Cortex of kidney (tissue), 1 donor: ENCODE measurements around the gene TRMT112.

Source experiments
- DNase-seq: peaks from one replicate; lab custom pipeline; 2025; lab: John Stamatoyannopoulos, UW

The TRMT112 gene

GRCh38 chr11:64269540-64270220 is 47.7 kb downstream of the TRMT112 start:
- DNase-seq, result no peak

GRCh38 chr11:64268893-64269539 is 48.3 kb downstream of the TRMT112 start:
- DNase-seq, result no peak

GRCh38 chr11:64268025-64268892 is 49.1 kb downstream of the TRMT112 start:
- DNase-seq, result no peak

- DNase-seq, result no peak
Measured at GRCh38 chr11:64267207-64267945, 50.0 kb downstream of the TRMT112 start.
